NCI-H526 (cell line): Measurements from ENCODE around the gene TBC1D14.

Experiments
- DNase-seq, 2 experiments: peaks; one replicate each; lab custom pipeline; 2025; lab: John Stamatoyannopoulos, UW

TBC1D14 gene

GRCh38 chr4:6929812-6930464, 20.3 kb downstream of the TBC1D14 start:
- DNase-seq: no peak

DNA sequence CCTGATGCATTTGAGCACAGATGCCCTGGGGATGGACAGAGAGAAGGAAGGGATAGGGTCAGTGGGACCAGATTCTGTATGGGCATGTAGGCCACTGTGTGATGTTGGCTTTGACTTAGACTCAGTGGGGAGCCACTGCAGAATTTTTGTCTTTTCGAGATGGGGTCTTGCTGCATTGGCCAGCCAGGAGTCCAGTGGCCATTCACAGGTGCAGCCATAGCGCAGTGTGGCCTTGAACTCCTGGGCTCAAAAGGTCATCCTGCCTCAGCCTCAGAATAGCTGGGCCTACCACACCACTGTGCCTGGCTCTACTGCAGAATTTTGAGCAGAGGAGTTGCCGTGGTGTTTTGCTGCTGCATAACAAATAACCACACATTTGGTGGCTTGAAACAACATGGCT, 22.8 kb downstream of the TBC1D14 start:
- DNase-seq: no peak

- no peak for DNase-seq
Observed at GRCh38 chr4:6932918-6933317, 23.3 kb downstream of the TBC1D14 start.

DNA sequence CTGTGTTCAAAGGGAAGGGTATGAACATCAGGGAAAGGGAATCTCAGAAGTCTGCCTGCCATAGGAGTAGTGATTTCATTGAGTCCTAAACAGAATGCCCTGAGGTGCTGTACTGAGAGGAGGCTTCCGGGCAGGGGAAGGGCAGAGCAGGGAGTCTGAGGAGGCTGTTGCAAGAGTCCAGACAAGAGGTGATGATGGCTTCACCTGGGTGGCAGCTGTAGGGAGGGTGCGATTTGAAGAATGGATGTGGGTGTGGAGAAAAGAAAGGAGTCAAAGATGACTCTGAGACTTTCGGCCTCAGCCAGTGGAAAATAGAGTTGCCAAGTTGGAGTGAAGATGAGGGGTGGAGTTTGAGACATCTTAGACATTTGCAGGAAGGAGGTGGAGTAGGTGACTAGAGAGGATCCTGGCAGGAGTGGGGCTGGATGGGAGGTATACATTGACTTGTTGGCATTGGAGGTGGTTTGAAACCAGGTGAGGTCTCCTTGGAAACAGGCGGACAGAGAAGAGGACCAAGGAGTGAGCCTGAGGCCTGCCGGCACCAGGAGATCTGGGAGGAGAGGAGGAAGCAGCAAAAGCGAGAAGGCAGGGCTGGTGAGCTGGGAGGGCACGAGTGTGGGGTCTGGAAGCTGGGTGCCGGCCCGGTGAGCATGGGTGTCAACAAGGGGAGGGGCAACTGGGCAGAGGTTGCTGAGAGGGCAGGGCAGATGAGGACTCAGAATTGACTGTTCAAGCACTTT, 24.2 kb downstream of the TBC1D14 start:
- no peak for DNase-seq

- no peak for DNase-seq
Observed at GRCh38 chr4:6935965-6936364, 26.3 kb downstream of the TBC1D14 start.

GRCh38 chr4:6937201-6937600, 27.6 kb downstream of the TBC1D14 start:
- no peak for DNase-seq

- no peak for DNase-seq
Observed at GRCh38 chr4:6937754-6938153, 28.1 kb downstream of the TBC1D14 start.

- DNase-seq: no peak
Observed at GRCh38 chr4:6938237-6938636, 28.6 kb downstream of the TBC1D14 start.

GRCh38 chr4:6938647-6939271, 29.1 kb downstream of the TBC1D14 start:
- DNase-seq: no peak

DNA sequence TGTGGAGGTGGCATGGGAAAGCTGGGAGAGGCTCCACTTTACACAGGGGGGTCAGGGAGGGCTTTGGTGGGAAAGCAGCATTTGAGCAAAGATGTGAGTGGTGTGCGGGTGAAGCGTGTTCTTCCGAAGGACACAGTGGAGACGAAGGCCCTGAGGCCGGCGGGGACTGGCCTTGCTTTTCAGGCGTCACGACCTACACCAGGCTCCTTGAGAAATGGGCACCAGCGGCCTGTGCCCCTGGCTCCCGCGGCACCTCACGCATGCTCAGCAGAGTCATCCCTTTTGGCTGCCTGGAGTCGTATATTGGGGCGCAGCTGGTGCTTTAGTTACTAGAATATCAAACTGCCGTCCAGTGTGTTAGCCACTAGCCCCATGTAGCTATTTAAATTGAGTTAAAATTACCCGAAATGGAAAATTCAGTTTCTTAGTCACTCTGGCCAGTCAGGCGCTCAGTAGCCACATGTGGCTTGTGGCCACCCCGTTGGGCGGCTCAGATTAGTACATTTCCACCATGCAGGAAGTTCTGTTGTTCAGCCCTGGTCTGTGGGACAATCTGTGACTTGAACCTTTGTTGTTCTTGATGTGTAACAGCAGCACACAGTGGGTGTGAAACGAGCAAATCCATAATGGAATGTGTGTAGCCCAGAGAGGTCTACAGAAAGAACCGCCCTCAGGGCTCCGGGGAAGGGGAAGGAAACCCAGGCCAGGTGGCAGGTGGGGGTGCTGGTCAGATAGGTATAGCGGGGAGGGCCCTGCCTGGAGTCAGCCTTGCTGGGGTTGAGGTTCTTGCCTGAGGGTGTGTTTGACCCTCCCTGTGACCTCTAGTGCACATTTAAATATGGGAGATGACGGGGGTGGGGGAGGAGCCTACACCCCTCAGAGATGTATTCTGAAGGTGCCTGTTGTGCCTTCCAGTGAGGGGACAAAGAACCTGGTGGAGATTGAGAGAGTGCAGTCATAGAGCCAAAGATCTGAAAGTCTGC, 30.4 kb downstream of the TBC1D14 start:
- DNase-seq: no peak

DNA sequence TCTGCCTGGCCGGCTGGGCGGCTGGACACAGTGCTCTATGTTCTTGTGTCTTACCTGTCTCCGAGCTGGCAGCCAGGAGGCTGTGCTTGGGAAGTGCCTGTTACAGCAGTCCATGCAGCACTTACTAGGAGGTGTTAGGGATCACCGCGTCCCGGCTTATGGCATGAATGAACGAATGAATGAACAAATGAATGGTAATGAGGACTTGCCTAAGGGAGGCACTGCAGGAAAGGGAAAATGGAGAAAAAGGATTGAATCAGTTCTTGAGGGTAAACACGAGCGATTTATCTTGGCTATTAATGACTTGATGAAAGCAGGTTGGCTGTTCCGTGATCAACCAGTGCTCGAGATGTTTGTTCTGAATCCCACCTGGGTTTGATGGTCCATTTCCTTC, 31.1 kb downstream of the TBC1D14 start:
- no peak for DNase-seq

GRCh38 chr4:6941796-6942195, 32.2 kb downstream of the TBC1D14 start:
- DNase-seq: no peak

GRCh38 chr4:6942238-6942800, 32.7 kb downstream of the TBC1D14 start:
- DNase-seq: no peak

DNA sequence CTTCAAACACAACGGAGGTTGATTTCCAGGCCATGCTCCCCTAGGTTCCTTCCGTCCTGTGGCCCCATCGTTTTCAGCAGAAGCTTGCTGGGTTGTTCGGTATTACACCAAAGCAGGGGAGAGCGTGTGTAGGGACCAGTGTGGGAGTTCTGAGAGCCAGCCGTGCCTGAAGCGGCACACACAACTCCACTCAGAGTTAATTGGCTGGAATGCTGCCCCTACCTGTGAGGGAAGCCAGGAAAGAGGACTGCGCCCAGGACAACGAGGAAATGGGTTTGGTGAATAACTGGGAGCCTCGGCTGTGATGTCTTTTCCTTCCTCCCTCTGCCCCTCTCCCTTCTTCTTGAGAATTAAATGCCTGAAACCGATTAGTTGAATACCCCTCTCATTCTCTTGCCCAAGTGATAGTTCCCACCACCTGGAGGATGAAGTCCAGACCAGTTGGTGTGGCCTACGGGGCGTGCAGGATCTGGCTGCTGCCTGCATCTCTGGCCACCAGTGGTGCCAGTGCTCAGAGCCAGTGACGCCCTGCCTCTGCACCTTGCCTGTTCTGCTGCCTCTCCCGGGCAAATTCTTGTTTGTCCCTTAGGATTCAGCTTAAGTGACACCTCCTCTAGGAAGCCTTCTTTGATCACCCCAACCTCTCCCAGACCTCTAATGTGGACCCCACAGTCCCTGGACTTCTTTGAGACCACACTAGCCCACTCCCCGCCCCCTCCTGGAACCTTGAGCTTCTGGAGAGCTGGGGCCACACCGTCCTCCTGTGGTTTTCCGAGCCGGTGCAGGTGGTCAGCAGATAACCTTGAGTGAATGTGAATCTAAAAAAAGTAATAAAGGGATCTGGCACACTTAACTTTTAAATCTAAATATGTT, 33.6 kb downstream of the TBC1D14 start:
- DNase-seq: no peak

DNA sequence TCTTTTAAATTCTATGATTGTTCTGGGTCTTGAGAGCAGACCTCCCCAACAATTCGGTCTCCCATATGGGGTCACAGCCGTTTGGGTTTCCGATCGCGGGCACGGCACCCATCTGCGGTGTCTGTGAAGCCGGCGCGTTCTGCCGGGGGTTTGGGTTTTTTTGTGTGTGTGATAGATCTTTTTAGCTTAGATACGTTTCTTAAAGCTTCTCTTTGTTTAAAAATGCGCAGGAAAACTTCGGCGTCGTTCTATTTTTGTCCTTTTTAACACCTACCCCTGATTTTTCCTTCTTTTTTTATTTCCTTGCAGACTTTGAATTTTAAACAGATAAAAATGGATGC, 34.2 kb downstream of the TBC1D14 start:
- DNase-seq: no peak

GRCh38 chr4:6944301-6945051, 34.9 kb downstream of the TBC1D14 start:
- DNase-seq: no peak

DNA sequence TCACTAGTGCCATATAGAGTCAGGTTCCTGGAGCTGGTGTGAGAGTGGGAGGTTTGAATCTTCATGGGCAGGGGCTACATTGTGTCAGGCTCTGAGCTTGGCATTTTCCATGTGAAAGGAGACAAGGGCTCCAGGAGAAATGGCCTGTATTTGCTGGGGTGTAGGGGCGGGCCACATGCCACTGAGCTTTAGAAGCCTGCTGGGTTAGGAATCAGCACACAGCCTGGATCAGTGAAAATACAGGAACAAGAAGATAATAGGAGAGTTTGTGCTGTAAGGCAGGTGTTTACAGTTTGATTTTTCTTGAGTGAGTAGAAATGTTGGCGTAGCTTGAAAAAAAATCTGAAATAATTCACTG, 35.4 kb downstream of the TBC1D14 start:
- no peak for DNase-seq

GRCh38 chr4:6946497-6946896, 36.9 kb downstream of the TBC1D14 start:
- DNase-seq: no peak

DNA sequence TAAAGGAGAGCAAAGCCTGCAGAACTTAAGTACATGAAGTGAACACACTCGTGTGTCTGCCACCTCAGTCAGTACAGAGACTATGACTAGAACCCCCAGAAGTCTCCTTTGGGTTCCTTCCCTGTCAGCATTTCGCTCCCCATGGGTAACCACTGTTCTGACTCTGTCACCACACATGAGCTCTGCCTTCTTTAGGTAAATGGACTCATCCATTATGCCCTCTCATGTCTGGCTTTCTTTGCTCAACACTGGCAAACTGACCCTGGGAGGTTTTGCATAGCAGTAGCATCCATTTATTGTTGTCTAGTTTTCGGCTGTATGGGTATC, 38.5 kb downstream of the TBC1D14 start:
- DNase-seq: peak; percentile 66 to 74

- DNase-seq: no peak
Observed at GRCh38 chr4:6951880-6952381, 42.3 kb downstream of the TBC1D14 start.
